Activated B cell treated with CpG ODN at 0.5 μM for 24 hours (primary cell): Measurements from ENCODE around the gene OR5C1. TPM values are rescaled to one million over a fixed set of nuclear protein-coding genes. Genes with fewer than 3 reads are reported as not detected.

Source experiments
- ATAC-seq: fragments of 200-7000 bp; cut with Tn5 transposase; one replicate; pipeline ENCODE4 v1.10.0; 2021; ENCODE audit warnings: low read depth, mild to moderate bottlenecking, moderate library complexity
- CTCF ChIA-PET: fragments of 350-600 bp; sonication (Branson Sonifier 250); formaldehyde crosslinking; loops from one replicate; lab custom pipeline; 2021; ENCODE audit warnings: antibody characterized with exemption; lab: Charles Lee
- POLR2A ChIA-PET: fragments of 350-600 bp; sonication (Branson Sonifier 250); formaldehyde crosslinking; loops from one replicate; lab custom pipeline; 2021; ENCODE audit warnings: antibody characterized with exemption; lab: Charles Lee
- DNase-seq: peaks from one replicate; pipeline ENCODE4 v3.0.0; 2022
- H3K27ac Mint-ChIP-seq: one replicate; pipeline ENCODE4 v1.8.0; 2020; ENCODE audit warnings: mixed read lengths
- H3K27me3 Mint-ChIP-seq: one replicate; pipeline ENCODE4 v1.8.0; 2021; ENCODE audit warnings: mixed read lengths
- H3K36me3 Mint-ChIP-seq: one replicate; pipeline ENCODE4 v1.8.0; 2021; ENCODE audit warnings: low read depth, mixed read lengths
- H3K4me1 Mint-ChIP-seq: one replicate; pipeline ENCODE4 v1.8.0; 2021; ENCODE audit warnings: mixed read lengths
- H3K4me3 Mint-ChIP-seq: one replicate; pipeline ENCODE4 v1.8.0; 2020; ENCODE audit warnings: mild to moderate bottlenecking, mixed read lengths
- H3K9me3 Mint-ChIP-seq: one replicate; pipeline ENCODE4 v1.8.0; 2020; ENCODE audit warnings: mixed read lengths
- CTCF ChIP-seq: fragments of 200-600 bp; IDR thresholded peaks from one replicate; pipeline ENCODE4 v1.8.0; 2022; ENCODE audit warnings: antibody characterized with exemption, mild to moderate bottlenecking
- intact Hi-C: fragments of 100-400 bp; cut with micrococcal nuclease; formaldehyde crosslinking; loops from one replicate; pipeline ENCODE4 v1.15.1; 2024
- total RNA-seq: library from RNA; stranded (reverse); gene quantifications from 2 replicates; pipeline ENCODE4 v1.2.3, GENCODE V29; 2022

The OR5C1 gene
- total RNA-seq, 1 donor from 2014 or later: not detected

GRCh38 chr9:122786338-122786737 lies 2.4 kb upstream of the OR5C1 start:
- Mint-ChIP-seq H3K27me3 (no peaks in the 10 kb centered on the region), H3K36me3 (no peaks in the 10 kb centered on the region), H3K27ac (no peak overlapping the region), H3K4me1 (no peaks in the 10 kb centered on the region), H3K4me3 (no peak overlapping the region), H3K9me3 (no peaks in the 10 kb centered on the region)
- POLR2A ChIA-PET: no interaction called here
- CTCF ChIA-PET: no interaction called here
- no peak for TF ChIP-seq CTCF
- intact Hi-C loops: no loop called here
- ATAC-seq (no peak), DNase-seq (no peak)

GRCh38 chr9:122789256-122790046 lies 718 bp downstream of the OR5C1 start:
- no peaks in the 10 kb centered on the region for H3K27me3 Mint-ChIP-seq
- no peaks in the 10 kb centered on the region for H3K9me3 Mint-ChIP-seq
- no peak for DNase-seq
- no peak for TF ChIP-seq CTCF
- intact Hi-C loops: no loop called here
- no peak for ATAC-seq
- H3K4me3 Mint-ChIP-seq: no peak overlapping the region
- no peaks in the 10 kb centered on the region for H3K36me3 Mint-ChIP-seq
- H3K4me1 Mint-ChIP-seq: no peaks in the 10 kb centered on the region
- POLR2A ChIA-PET: no interaction called here
- no peak overlapping the region for H3K27ac Mint-ChIP-seq
- CTCF ChIA-PET: no interaction called here

GRCh38 chr9:122791872-122792669 lies 3.3 kb downstream of the OR5C1 start:
- ATAC-seq (no peak), DNase-seq (no peak)
- intact Hi-C loops: no loop called here
- H3K27ac Mint-ChIP-seq: no peak overlapping the region
- no peaks in the 10 kb centered on the region for H3K36me3 Mint-ChIP-seq
- TF ChIP-seq CTCF: no peak
- ChIA-PET CTCF (no interaction called here), POLR2A (no interaction called here)
- H3K27me3 Mint-ChIP-seq: no peaks in the 10 kb centered on the region
- no peaks in the 10 kb centered on the region for H3K9me3 Mint-ChIP-seq
- no peak overlapping the region for H3K4me3 Mint-ChIP-seq
- H3K4me1 Mint-ChIP-seq: no peaks in the 10 kb centered on the region

- Mint-ChIP-seq H3K36me3 (no peaks in the 10 kb centered on the region), H3K4me1 (peaks cover 6% of the 10 kb centered on the region), H3K4me3 (no peak overlapping the region), H3K27me3 (no peaks in the 10 kb centered on the region), H3K27ac (no peak overlapping the region), H3K9me3 (no peaks in the 10 kb centered on the region)
- intact Hi-C loops: no loop called here
- no peak for ATAC-seq
- ChIA-PET CTCF (no interaction called here), POLR2A (no interaction called here)
- no peak for TF ChIP-seq CTCF
- no peak for DNase-seq
Measured at GRCh38 chr9:122797316-122798063, 8.8 kb downstream of the OR5C1 start.
